Type B pancreatic cell (in vitro differentiated cells): ENCODE measurements around the gene USP48. TPM values are rescaled to one million over a fixed set of nuclear protein-coding genes. Genes with fewer than 3 reads are reported as not detected.

Experiments used
- DNase-seq: peaks from one replicate; pipeline ENCODE4 v3.0.0; 2021; ENCODE audit warnings: mixed read lengths; ENCODE audit not compliant: unreplicated experiment; ENCODE audit errors: extremely low spot score
- H3K27ac Mint-ChIP-seq: 2 replicates; pipeline ENCODE4 v1.8.0; 2021; ENCODE audit warnings: mild to moderate bottlenecking, mixed read lengths
- H3K27me3 Mint-ChIP-seq: 2 replicates; pipeline ENCODE4 v1.8.0; 2021; ENCODE audit warnings: mixed read lengths
- H3K36me3 Mint-ChIP-seq: 2 replicates; pipeline ENCODE4 v1.8.0; 2021; ENCODE audit warnings: mixed read lengths
- H3K4me1 Mint-ChIP-seq: one replicate; pipeline ENCODE4 v1.8.0; 2021; ENCODE audit warnings: mixed read lengths; ENCODE audit not compliant: unreplicated experiment
- H3K4me3 Mint-ChIP-seq: 2 replicates; pipeline ENCODE4 v1.8.0; 2021; ENCODE audit warnings: mild to moderate bottlenecking, mixed read lengths
- H3K9me3 Mint-ChIP-seq: 2 replicates; pipeline ENCODE4 v1.8.0; 2021; ENCODE audit warnings: mixed read lengths
- CTCF ChIP-seq: fragments of 200-600 bp; sonication (generic); conservative IDR thresholded peaks from 2 replicates; pipeline ENCODE4 v1.5.0; 2021; ENCODE audit warnings: antibody characterized with exemption, mild to moderate bottlenecking
- total RNA-seq: library from RNA; stranded (reverse); gene quantifications from 2 replicates; pipeline ENCODE4 v1.2.1, GENCODE V29; 2021; ENCODE audit warnings: low replicate concordance

The USP48 gene
- total RNA-seq, 1 donor from 2014 or later = 66.7 TPM

- no peak for TF ChIP-seq CTCF
- H3K4me1 Mint-ChIP-seq = peaks cover 31% of the 10 kb centered on the region
- H3K36me3 Mint-ChIP-seq = no peaks in the 10 kb centered on the region
- no peaks in the 10 kb centered on the region for H3K9me3 Mint-ChIP-seq
- no peak for DNase-seq
- H3K27me3 Mint-ChIP-seq = peaks cover 45% of the 10 kb centered on the region
- peak within 1 kb of the TSS; percentile 52 for H3K4me3 Mint-ChIP-seq
- no peak within 1 kb of the TSS for H3K27ac Mint-ChIP-seq
Measured at GRCh38 chr1:21669258-21670058, 113.5 kb downstream of the USP48 start, which contains the start of gene RAP1GAP. RAP1GAP (minus strand) TSS chr1:21669357; CDS start chr1:21620032, 49,325 bp downstream.

DNA sequence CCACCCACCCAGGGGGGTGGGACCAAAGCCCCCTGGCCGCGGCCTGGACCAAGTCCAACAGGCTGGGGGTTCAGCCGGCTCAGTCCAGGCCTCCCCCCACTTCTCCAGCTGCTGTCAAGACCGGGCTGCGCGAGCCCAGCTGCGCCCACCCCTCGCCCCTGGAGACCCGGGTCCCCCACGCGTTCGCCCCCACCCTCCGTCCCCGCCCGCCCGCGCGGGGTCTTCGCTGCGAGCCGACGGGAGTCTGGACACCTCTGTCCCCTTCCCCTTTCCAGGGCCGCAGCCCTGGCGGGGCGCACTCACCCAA is 114.0 kb downstream of the USP48 start:
- no peak for DNase-seq
- peak overlapping the region; percentile 52 for H3K4me3 Mint-ChIP-seq
- H3K9me3 Mint-ChIP-seq = no peaks in the 10 kb centered on the region
- H3K36me3 Mint-ChIP-seq = no peaks in the 10 kb centered on the region
- H3K27me3 Mint-ChIP-seq = peaks cover 49% of the 10 kb centered on the region
- no peak for TF ChIP-seq CTCF
- no peak overlapping the region for H3K27ac Mint-ChIP-seq
- H3K4me1 Mint-ChIP-seq = peaks cover 33% of the 10 kb centered on the region

DNA sequence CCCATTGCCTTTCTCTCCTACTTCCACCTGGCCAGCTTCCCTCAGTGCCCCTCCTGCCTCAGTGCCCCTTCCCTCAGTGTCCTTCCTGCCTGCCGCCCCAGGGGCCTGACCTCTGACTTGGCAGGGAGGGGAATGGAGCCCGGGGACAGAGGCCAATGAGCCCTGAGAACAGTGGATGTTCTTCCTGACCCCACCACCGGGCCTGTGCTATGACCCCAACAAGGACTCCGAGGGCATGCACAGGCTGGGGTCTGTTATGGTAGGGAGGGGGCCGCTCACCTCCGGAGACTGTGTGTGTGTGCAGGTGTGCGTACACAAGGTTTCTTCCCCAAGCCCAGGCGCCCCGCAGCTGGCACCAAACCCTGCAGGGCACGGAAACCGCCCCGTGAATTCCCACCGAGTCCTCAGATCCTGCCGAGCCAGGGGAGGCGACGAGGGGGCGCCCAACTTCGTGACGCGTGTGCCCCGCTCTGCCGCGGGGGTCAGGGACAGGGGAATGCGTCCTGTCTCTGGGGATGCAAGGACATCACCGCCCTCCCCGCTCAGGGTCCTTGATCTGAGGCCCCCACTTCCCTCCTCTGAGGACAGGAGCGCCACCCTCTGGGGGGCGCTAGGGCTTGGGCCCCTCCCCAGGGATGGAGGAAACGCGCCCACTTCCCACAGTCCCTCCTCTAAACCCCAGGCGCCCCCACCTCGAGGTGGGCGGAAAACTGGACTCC is 114.6 kb downstream of the USP48 start:
- TF ChIP-seq CTCF = no peak
- Mint-ChIP-seq H3K9me3 (no peaks in the 10 kb centered on the region), H3K27ac (no peak overlapping the region), H3K36me3 (no peaks in the 10 kb centered on the region), H3K4me3 (peak overlapping the region; percentile 52), H3K4me1 (peaks cover 28% of the 10 kb centered on the region), H3K27me3 (peaks cover 49% of the 10 kb centered on the region)
- DNase-seq = no peak

DNA sequence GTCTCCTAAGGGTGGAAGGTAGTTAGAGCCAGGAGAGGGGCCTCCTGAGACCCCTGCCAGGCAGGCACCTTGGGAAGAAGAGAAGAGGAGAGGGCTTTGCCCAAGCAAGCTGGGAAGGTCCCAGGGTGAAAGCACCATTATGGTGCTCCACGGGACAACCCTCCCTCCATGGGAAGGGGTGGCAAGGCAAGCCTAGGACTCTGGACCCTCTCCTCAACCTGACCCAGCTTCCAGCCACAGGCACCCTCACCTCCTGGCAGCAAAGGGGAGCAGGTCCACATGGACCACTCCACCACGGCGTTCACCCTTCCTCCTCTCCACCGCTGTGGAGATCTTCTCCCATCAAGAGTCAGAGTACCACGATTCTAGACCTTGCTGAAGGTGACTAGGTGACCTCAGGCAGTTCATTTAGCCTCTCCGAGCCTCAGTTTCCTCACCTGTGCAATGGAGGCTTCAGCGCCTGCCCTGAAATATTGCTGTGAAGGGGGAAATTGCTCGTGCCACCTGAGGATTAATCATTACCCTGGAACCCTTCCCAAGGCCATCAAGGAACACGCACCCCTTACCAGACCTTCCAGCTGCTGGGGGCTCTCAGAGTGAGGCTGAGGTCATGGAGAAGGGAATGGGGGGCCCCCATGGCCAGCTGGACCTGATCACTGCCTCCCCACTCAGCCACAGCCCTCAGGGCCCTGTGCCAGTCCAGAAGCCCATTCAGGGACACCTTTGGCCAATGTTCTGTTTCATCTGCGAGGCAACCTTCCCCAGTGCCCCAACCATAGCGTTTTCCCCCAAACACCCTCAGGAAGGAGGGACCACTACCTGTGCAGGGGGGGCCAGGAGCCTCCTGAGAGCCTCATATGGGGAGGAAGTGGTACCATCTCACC is 115.4 kb downstream of the USP48 start:
- peak overlapping the region; percentile 68 for H3K4me3 Mint-ChIP-seq
- DNase-seq = no peak
- H3K36me3 Mint-ChIP-seq = no peaks in the 10 kb centered on the region
- H3K27ac Mint-ChIP-seq = peak overlapping the region; percentile 65
- no peak for TF ChIP-seq CTCF
- H3K9me3 Mint-ChIP-seq = no peaks in the 10 kb centered on the region
- peaks cover 49% of the 10 kb centered on the region for H3K27me3 Mint-ChIP-seq
- peaks cover 20% of the 10 kb centered on the region for H3K4me1 Mint-ChIP-seq

GRCh38 chr1:21666576-21667320 is 116.2 kb downstream of the USP48 start:
- H3K4me1 Mint-ChIP-seq = peaks cover 11% of the 10 kb centered on the region
- DNase-seq = no peak
- H3K36me3 Mint-ChIP-seq = no peaks in the 10 kb centered on the region
- no peak for TF ChIP-seq CTCF
- peak overlapping the region; percentile 65 for H3K27ac Mint-ChIP-seq
- peaks cover 48% of the 10 kb centered on the region for H3K27me3 Mint-ChIP-seq
- H3K4me3 Mint-ChIP-seq = peak overlapping the region; percentile 68
- H3K9me3 Mint-ChIP-seq = no peaks in the 10 kb centered on the region
